NOMO-1 (cell line): ENCODE data around the gene COX19.

Experiments
- DNase-seq, 2 experiments: peaks; one replicate each; lab custom pipeline; 2025; ENCODE audit not compliant: unreplicated experiment in 2 of 2; lab: John Stamatoyannopoulos, UW

Gene COX19

DNA sequence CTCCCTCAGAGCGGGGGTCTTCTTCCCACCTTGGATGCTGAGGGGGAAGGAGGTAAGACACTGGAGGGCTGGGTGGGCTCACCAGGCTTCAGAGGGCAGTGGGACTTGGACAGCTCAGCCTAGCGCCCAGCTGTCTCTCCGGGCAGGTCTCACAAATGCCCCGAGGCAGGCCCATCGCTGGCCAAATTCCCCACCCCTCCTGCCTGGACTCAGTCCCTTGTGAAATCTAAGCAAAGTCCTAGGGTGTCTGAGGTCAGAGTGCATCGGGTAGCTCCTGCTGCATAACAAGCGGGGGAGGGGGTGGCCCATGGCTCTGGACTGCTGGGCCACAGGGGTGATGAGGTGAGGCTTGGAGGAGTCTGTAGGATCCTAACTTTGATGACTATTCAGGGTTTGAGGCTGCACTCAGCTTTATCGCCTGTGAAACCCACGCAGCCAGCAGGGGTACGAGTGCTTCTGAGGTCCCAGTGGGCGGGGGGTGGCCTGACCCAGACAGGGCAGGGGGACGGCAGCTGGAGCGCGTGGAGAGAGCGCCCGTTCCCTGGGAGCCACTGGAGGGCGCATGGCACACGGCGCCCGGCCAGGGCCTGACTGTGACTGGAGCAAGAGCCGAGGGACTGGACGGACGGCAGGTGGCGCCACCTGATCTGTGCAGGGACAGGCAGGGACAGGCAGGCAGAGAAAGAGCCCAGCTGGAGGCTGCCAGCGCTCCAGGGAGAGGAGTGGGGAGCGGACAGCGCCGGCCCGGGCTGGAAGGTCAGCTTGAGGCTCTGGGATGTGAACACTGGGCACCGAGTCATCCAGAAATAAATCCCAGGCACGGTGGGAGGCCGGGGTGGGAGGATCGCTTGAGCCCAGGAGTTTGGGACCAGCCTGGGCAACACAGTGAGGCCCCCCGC lies 17.6 kb upstream of the COX19 start:
- peak; percentile 87 to 92 for DNase-seq

DNA sequence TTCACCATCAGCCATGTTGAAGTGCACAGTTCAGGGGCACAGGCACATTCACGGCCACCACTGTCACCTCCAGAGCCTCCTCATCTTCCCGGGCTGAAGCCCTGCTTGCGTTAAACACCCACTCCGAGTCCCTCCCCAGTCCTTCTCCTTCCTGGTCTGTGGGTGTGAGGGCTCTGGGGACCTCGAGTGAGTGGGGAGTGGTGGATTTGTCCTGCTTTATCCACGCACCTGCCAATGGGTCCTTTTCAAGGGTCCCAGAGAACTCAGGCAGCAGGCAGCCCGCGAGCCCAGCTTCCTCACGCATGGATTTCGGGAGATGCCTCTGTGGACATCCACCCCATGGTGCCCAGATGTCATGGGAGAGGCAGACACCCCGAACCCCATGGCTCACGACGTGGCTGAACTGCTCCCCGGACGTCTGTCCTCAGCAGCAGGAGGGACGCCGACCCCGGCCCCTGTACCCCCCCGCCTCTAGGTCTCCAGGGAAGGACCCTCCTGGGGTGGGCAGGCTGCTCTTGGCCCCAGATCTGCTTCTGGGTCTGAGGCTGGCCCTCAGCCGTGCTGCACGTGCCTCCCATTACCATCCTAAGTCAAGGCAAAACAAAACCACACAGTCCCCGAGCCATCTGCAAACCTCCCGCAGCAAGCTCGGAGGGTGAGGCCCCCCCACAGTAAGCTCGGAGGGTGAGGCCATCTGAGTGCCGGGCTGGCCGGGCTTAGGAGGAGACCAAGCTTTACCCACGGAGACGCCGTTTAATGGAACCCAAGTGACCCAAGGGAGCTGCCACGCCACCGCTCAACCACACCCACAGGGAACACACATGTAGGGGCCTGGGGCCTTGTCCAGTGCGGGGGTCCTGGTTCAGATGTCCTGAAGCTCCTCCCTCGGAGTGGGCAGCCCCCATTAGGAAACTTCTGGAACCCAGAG lies 16.6 kb upstream of the COX19 start:
- DNase-seq: no peak

DNA sequence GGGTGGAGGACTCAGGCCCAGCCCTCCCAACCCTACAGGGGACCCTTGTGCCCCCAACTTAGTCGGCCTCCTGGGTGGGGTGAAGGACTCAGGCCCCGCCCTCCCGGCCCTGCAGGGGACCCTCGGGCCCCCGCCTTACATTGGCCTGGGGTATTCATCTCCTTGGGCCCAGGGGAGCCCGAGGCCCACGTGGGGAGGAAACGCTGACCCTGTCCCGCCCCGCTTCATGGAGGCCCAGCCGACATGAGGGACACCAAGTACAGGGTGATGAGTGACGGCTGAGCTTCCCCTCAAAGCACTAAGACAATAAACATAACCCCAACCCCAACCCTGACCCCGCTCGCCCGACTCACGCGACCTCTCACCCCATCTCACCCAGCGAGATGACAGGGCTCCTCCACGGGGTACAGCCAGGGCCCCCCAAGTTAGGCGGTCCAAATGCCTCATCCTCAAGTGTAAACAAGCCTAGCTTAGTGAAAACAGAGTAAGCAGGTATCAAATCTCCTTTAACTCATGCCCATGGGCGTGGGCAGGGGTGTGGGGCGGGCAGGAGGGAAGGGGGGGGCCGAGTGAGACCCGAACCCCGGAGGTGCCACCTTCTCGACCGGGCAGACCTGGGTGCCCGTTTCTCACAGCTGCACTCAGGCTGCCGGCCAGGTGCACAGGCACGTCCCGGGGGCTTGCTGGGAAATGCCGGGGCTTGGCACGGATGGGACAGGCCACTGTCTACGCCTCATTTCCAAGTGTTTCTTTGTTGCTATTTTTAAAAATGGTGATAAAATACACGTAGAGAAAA lies 15.8 kb upstream of the COX19 start:
- DNase-seq: no peak

DNA sequence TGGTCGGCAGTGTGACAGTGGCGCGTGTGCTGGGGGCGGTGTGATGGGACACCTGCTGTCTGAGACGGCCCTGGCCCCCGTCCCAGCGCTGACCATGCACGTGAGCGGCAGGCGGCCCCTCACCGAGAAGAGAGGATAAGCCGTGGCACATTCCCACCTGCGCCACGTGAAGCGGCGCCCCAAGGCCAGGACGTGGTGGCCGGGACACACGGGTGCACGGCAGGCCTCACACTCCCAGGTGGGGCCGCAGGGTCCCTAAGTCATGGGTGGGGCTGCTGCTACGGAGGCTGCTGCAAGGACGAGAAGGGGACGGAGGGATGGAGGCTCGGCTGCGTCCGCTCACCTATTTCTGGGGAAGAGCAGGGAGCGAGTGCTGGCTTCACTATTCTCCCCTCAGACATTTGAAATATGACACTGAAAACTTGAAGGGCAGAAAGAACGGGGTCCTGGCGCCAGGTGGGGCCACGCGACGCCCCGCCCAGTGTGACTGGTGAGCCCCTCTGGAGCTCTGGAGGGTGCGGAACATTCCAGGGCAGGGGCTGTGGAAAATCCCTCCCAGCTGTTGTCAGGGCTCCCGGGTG lies 15.1 kb upstream of the COX19 start:
- no peak for DNase-seq

DNA sequence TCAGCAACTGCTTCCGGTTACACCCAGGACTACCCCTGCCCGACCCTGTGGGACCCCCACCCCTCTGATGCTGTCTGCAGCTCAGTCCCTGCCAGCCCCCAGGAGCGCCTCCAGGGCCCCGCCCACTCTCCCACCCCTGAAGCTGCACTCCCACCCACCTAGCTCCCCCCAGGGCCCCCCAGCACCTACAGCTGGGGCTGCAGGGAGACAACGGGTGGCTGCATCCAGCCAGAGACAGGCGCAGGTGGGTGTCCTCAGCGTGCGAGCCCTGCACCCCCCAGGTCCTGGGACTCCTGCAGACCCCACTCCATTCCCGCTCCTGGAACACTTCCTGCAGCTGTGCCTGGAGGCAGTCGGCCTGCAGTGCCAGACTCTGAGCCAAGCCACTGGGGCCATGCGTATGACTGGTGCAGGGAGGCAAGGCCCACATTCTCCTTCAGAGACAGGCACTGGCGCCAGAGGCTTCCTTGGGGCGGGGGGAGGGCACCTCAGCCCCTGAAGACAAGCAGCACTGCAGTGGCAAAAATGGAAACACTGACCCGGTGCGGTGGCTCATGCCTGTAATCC lies 13.7 kb upstream of the COX19 start:
- DNase-seq: no peak

DNA sequence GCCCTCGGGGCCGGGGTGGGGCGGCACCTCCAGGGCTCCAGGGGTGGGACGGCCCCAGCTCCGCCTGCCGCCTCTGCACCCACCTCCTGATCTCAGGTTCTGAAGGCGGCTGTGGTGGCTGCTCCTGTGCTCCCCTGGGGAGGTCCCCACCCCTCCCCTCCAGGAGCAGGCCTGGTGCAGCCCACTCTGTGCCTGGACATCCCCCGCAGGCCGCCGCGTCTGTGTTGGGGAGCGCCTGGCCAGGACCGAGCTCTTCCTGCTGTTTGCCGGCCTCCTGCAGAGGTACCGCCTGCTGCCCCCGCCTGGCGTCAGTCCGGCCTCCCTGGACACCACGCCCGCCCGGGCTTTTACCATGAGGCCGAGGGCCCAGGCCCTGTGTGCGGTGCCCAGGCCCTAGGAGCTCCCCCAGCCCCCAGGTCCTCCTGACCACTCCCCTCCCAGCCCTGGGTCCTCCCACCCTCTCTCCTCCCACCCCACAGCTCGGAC lies 13.1 kb upstream of the COX19 start:
- no peak for DNase-seq

DNA sequence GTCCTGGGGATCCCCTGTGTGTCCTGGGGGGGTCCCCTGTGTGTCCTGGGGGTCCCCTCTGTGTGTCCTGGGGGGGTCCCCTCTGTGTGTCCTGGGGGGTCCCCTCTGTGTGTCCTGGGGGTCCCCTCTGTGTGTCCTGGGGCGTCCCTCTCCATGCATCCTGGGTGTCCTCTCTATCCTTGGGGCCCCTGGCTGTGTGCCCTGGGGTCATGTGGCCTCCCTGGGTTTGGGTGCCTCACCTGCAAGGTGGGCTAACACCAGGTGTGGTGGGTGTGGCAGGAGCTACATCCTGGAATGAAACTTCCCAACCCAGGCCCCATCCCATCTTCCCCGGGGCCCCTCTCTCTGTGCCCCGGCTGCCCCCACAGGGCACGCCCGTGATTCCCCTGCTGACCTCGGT lies 12.6 kb upstream of the COX19 start:
- no peak for DNase-seq

DNA sequence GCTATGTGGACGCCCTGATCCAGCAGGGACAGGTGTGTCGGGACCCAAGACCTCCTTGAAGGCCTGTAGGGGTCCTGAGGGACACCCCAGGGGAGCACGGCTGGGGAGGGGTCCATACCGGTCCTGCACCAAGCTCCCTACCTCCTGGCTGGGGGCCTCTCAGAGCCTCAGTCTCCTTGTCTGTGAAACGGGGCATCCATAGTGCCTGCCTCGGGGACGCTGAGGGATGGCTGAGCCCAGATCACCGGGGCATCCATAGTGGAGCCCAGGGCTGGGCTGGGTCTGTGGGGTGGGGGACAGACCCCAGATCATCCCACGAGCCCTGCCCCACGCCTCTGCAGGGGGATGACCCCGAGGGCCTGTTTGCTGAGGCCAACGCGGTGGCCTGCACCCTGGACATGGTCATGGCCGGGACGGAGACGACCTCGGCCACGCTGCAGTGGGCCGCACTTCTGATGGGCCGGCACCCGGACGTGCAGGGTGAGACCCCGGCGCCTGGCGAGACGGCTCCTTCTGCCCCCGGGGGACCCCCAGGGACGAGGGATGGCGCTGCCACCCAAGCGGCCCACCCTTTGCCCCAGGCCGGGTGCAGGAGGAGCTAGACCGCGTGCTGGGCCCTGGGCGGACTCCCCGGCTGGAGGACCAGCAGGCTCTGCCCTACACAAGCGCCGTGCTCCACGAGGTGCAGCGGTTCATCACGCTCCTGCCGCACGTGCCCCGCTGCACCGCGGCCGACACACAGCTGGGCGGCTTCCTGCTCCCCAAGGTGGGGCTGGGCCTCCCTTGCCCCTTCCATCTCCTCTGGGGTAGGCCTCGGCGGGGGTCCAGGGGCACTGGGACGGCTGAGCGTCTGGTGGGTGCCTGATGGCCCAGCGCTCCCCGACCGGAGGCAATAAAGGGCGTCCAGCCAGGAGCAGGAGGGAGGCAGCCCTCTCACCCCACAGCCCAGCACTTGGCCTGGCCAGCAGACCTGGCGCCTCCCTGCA lies 11.7 kb upstream of the COX19 start:
- DNase-seq: no peak

DNA sequence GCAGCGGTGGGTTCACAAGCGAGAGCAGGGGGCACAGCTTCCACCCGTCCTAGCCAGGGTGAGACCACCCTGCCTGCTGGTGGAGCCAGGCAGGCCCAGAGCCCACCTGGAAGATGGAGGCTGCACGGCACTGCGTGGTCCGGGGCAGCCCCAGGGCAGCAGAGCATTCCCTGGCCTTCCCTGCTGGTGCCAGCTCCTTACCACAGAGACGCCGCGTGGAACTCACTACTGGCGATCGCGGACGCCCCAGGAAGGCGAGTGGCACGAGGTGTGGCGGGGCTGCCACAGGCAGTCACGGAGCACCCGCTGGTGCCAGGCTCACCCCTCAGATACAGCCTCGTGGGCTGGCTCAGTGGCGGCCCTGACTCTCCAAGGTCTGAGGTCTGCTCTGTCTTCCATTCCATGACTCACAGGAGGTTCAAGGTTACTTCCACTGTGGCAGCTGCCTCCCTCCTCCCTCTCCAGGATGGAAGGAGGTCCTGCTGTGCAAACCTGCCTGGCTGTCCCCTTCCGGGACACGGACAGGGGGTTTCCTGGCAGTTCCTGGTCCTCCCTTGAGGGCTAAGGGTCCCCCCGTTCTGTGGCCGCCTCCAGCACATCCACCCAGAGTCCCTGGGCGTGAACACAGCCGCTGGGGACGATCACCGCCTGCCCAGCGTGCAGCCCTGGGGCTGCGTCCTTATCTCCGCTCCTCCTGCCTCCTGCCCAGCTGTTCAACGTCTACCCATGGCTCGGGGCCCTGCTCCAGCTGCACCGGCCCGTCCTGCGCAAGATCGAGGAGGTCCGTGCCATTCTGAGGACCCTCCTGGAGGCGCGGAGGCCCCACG lies 10.8 kb upstream of the COX19 start:
- DNase-seq: no peak

DNA sequence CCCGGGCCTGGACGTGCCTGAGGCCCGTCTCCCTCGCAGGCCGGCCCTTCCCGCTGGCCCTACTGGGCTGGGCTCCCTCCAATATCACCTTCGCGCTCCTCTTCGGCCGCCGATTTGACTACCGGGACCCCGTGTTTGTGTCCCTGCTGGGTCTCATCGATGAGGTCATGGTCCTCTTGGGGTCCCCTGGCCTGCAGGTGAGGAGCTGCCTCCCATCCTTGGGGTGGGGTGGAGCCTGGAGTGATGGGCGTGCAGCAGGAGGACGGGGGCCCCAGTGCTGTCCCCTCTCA lies 9.7 kb upstream of the COX19 start:
- DNase-seq: no peak

DNA sequence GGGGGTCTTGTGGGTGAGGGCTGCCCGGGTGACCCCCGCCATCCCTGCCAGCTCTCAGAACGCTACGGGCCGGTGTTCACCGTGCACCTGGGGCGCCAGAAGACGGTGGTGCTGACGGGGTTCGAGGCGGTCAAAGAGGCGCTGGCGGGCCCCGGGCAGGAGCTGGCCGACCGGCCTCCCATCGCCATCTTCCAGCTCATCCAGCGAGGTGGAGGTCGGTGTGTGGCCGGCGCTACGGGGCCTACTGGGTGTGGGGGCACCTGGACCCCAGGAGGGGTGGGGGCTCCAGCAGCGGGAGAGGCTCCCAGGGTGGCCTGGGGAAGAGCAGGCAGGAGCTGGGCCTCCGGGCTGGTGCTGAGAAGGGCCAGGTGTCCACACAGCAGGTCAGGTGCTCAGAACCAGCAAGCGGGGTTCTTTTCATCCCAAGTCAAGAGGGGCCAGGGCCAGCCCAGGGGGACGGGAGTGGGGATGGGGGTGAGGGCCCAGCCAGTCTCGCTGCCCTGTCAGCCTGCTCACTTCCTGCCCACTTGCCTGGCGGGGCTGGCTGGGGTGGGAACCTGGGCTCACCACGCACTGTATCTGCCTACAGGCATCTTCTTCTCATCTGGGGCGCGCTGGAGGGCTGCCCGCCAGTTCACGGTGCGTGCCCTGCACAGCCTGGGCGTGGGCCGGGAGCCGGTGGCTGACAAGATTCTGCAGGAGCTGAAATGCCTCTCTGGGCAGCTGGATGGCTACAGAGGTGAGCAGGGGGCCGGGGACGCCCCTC lies 9.2 kb upstream of the COX19 start:
- DNase-seq: no peak

DNA sequence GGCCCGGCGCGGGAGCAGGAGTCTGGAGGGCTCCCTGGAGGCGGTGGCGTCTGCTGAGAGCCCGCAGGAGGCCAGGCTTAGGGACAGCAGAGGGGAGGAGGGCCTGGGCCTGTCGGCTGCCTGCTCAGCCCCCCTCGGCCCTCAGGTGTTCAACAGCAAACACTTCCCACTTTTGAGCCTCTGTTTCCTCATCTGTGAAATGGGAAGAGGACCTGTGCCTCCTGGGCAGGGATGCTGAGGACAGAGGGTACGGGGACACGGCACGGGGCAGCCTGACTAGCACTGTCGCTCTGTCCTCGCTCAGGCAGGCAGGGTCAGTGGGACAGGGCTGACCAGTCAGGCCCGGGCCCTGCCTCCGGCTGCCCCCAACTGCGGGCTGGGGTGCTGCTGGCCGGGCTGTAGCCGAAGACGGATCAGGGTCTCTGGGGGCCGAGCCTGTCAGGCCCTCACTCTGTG lies 8.3 kb upstream of the COX19 start:
- DNase-seq: no peak

DNA sequence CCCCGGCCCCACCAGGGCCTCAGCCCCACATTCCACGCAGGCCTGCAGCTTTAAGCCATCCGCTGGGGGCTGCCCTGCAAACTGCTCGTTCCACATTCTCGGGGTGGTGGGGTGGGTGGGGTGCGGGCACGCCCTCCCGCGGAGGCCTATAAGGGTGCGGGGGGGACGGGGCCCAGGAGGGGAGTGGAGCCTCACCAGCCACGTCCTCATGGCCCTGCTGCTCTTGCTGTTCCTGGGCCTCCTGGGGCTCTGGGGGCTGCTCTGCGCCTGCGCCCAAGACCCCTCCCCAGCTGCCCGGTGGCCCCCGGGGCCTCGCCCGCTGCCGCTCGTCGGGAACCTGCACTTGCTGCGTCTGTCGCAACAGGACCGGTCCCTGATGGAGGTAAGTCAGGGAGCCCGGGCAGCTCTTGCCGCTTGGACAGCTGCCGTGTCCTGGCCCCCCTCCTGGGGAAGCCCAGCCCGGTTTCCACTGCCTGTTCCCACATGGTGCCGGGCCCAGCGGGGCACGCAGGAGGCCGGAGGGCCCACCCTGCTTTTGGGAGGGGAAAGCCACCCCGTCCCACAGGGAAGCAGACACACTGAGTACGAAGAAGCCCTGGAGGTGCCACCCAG lies 7.8 kb upstream of the COX19 start, which contains the start of gene CYP2W1:
TSS of gene CYP2W1 (plus strand) at position 178 of the 612 bp plus-strand sequence. CDS start at position 209, 31 bp downstream.
- DNase-seq: no peak

DNA sequence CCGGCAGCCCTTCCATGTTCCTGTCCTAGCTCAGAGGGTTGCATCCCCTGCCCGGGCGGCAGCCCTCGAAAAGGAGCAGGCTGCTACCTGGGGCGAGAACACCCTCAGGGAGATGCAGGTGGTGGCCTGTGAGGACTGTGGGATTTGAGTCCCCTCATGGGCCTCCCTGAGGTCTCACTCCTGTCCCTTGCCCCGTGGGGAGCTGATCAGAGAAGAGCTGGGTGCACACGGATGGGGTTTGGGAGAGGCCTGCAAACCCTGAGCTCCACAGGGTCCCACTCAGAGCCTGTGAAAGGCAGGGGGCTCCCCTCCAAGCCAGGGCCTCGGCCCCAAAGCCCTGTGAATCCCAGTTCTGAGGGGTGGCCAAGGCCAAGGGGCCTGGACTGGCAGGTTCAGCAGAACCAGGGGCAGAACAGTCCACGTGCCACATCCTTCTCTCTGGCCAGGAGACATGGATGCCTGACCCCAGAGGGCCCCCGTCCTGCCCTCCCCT lies 7.2 kb upstream of the COX19 start:
- DNase-seq: no peak

DNA sequence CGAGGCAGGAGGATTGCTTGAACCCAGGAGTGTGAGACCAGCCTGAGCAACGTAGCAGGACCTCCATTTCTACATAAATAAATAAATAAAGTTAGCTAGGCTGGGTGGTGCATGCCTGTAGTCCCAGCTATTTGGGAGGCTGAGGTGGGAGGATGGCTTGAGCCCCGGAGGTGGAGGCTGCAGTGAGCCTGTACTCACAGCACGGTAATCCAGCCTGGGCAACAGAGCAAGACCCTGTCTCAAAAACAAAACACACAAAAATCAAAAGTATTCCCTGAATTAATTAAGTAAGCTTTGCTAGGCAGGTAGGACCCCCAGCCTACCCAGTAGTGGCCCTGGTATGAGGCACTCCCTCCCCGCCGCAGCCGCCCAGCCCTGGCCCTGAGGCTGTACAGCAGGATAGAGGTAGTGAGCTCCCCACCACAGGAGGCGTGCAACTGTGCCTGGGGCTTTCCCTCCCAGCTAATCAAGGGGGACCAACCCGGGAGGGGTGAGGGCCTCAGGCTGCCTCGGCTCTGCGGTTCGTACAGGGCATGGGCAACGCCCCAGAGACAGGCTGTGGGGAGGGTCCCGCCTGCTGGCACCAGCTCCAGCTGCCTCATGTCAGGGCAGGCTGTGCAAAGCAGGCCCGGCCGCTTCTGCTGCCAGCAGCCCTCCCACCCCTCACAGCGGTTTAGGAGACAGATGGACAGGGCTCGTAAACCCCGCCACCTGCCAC lies 6.6 kb upstream of the COX19 start:
- no peak for DNase-seq
